ENCODE measurements around the gene CPN1. TPM values are rescaled to one million over a fixed set of nuclear protein-coding genes. Genes with fewer than 3 reads are reported as not detected.
A peak's percentile ranks its signal among the peaks of the same experiment; 100 is the strongest.

The CPN1 gene
- total RNA-seq, 4 donors from 2014 or later: not detected

GRCh38 chr10:100057948-100058347 lies 23.7 kb downstream of the CPN1 start:
- H3K27me3 ChIP-seq: peaks cover 3% of the 10 kb centered on the region
- no peak for DNase-seq (ENCODE audit: low spot score in 2 of 2)
- H3K4me3 ChIP-seq: no peak overlapping the region
- TF ChIP-seq EP300 (IDR thresholded peaks at IDR 0.05) (no peak), CTCF (IDR thresholded peaks at IDR 0.05) (no peak), POLR2AphosphoS5 (IDR thresholded peaks at IDR 0.05) (no peak), POLR2A (IDR thresholded peaks at IDR 0.05) (no peak)
- no peaks in the 10 kb centered on the region for H3K4me1 ChIP-seq
- H3K27ac ChIP-seq: no peak overlapping the region
- no peaks in the 10 kb centered on the region for H3K36me3 ChIP-seq
- no peaks in the 10 kb centered on the region for H3K9me3 ChIP-seq
- 64% methylated on average over 1 of the region's 1 CpG for WGBS

GRCh38 chr10:100053686-100054460 lies 27.8 kb downstream of the CPN1 start:
- WGBS: 59% methylated on average over 6 of the region's 6 CpGs

GRCh38 chr10:100046021-100046486 lies 35.6 kb downstream of the CPN1 start:
- no peak overlapping the region for H3K4me3 ChIP-seq
- no peak overlapping the region for H3K27ac ChIP-seq
- TF ChIP-seq EP300 (IDR thresholded peaks at IDR 0.05) (no peak), POLR2A (IDR thresholded peaks at IDR 0.05) (no peak), POLR2AphosphoS5 (IDR thresholded peaks at IDR 0.05) (no peak), CTCF (IDR thresholded peaks at IDR 0.05) (peak; percentile 83 to 95)
- no peaks in the 10 kb centered on the region for H3K27me3 ChIP-seq
- no peaks in the 10 kb centered on the region for H3K9me3 ChIP-seq
- H3K4me1 ChIP-seq: peaks cover 43% of the 10 kb centered on the region
- 18% methylated on average over 7 of the region's 7 CpGs for WGBS
- no peaks in the 10 kb centered on the region for H3K36me3 ChIP-seq
- DNase-seq (ENCODE audit: low spot score in 2 of 2): peak; percentile 91 to 92

More at GRCh38 chr10:100053686-100054460, 27.8 kb downstream of the CPN1 start:
- Histone ChIP-seq H3K4me1 (no peaks in the 10 kb centered on the region), H3K4me3 (no peak overlapping the region), H3K27me3 (peaks cover 3% of the 10 kb centered on the region), H3K9me3 (no peaks in the 10 kb centered on the region), H3K27ac (no peak overlapping the region), H3K36me3 (no peaks in the 10 kb centered on the region)
- TF ChIP-seq POLR2A (IDR thresholded peaks at IDR 0.05): no peak
- TF ChIP-seq POLR2AphosphoS5 (IDR thresholded peaks at IDR 0.05): no peak
- TF ChIP-seq EP300 (IDR thresholded peaks at IDR 0.05): no peak
- TF ChIP-seq CTCF (IDR thresholded peaks at IDR 0.05): no peak
- no peak for DNase-seq (ENCODE audit: low spot score in 2 of 2)

GRCh38 chr10:100045592-100045991 lies 36.1 kb downstream of the CPN1 start:
- H3K27me3 ChIP-seq: no peaks in the 10 kb centered on the region
- no peak for TF ChIP-seq POLR2A (IDR thresholded peaks at IDR 0.05)
- TF ChIP-seq EP300 (IDR thresholded peaks at IDR 0.05): no peak
- no peak for DNase-seq (ENCODE audit: low spot score in 2 of 2)
- peaks cover 43% of the 10 kb centered on the region for H3K4me1 ChIP-seq
- no peaks in the 10 kb centered on the region for H3K9me3 ChIP-seq
- no peaks in the 10 kb centered on the region for H3K36me3 ChIP-seq
- WGBS: 68% methylated on average over 2 of the region's 2 CpGs
- no peak overlapping the region for H3K4me3 ChIP-seq
- H3K27ac ChIP-seq: no peak overlapping the region

GRCh38 chr10:100043796-100044195 lies 37.9 kb downstream of the CPN1 start:
- Histone ChIP-seq H3K27me3 (no peaks in the 10 kb centered on the region), H3K4me3 (no peak overlapping the region), H3K9me3 (no peaks in the 10 kb centered on the region), H3K27ac (peak overlapping the region; percentile 90), H3K36me3 (no peaks in the 10 kb centered on the region), H3K4me1 (peaks cover 43% of the 10 kb centered on the region)
- peak in 1 of 3 donors; percentile 9 for TF ChIP-seq POLR2AphosphoS5 (IDR thresholded peaks at IDR 0.05)
- no peak for TF ChIP-seq POLR2A (IDR thresholded peaks at IDR 0.05)
- TF ChIP-seq EP300 (IDR thresholded peaks at IDR 0.05): no peak
- peak in 1 of 2 donors; percentile 72 for DNase-seq (ENCODE audit: low spot score in 2 of 2)
- 19% methylated on average over 3 of the region's 3 CpGs for WGBS

- Histone ChIP-seq H3K27me3 (no peaks in the 10 kb centered on the region), H3K4me3 (no peak overlapping the region), H3K9me3 (no peaks in the 10 kb centered on the region), H3K27ac (peak overlapping the region; percentile 90), H3K4me1 (peaks cover 43% of the 10 kb centered on the region), H3K36me3 (no peaks in the 10 kb centered on the region)
- no peak for DNase-seq (ENCODE audit: low spot score in 2 of 2)
- WGBS: 58% methylated on average over 2 of the region's 2 CpGs
- TF ChIP-seq POLR2A (IDR thresholded peaks at IDR 0.05) (no peak), EP300 (IDR thresholded peaks at IDR 0.05) (no peak), POLR2AphosphoS5 (IDR thresholded peaks at IDR 0.05) (no peak), CTCF (IDR thresholded peaks at IDR 0.05) (no peak)
Observed at GRCh38 chr10:100043344-100043743, 38.3 kb downstream of the CPN1 start.
